HG03108 (cell line): ENCODE measurements around the gene POMZP3.
"Not testable (repeated sequence)": the region's sequence is repeated elsewhere in the genome, so short reads cannot be mapped to it uniquely, and the experiment has no call there.

Experiments used
- ATAC-seq: cut with Tn5 transposase; IDR thresholded peaks from one replicate; pipeline ENCODE4 v1.9.1; 2021; ENCODE audit warnings: moderate library complexity; ENCODE audit not compliant: unreplicated experiment

POMZP3 gene

DNA sequence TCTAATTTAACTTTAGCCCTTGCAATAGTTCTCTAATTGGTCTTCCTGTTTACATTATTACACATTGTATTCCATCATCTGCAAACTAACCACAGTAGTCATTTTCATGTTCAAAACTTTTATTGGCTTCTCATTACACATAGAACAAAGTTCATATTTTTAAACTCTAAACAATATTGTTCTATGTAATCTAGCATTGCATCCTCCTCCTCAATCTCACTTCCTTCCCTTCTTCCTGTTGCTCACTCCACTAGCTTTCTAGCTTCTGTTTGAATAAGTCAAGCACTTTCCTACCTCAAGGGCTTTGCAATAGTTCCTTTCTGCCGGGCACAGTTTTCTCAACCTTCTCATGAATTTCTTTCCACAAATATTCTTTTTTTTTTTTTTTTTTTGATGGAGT lies 38.5 kb downstream of the POMZP3 start:
- ATAC-seq = not testable (repeated sequence)

DNA sequence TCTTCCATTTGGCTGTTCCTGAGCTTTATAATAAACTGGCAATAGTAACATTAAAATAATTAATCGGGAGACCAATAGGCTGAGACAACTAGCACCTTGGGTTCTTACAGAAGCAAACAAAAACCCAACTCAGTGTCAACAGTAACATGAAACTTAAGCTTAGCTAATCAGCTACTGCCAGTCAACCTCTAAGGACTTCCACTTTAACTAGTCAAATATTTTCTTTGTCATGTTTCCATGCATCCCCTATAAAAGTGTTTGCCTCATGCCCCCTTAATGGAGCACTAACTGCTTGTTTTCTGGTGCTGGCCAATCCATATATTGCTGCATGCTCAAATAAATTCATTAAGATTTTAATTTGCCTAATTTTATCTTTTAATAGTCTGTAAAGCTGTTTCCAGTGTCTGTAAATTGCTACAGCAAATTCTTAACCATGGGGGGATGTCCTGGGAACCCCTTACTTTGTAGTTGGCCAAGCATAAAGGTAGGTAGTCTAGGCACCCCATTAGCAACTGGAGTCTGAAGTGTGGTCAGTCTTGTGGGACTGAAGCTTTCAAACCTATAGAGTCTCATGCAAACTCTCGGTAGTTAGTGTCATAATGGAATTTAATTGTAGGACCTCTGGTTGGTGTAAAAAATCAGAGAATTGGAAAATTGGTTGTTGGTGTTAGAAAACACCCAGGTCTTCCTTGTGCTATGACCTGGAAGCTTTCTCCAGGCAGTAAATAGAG lies 40.3 kb downstream of the POMZP3 start:
- not testable (repeated sequence) for ATAC-seq

DNA sequence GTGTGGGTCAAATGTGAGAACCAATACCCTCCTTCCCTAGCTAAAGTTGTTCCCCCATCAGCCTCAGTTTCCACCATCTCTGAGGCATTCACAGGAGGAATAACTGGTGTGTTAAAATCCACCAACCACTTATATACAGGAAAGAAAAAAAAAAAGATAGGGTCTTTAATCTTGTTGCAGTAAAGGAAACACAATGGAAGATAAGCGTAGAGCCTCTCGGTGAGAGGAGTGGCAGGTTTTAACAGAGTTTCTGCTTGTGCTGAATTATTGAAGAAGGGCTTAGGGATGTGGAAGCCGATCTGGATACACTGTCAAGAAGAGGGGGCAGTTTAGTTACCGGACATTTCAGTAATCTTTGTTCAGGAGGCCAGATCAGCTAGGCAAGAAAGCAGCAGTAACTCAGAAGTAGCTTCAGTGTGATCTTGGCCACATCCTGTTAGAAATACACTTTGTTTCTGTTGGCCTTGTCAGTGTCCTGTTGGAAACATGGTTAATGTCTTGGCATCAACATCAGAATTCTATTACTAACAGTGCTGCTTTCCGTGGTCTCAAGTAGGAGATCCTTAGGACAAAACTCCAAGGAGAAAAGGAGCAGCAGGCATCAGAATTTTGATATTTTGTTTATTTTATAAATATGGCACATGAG lies 43.3 kb downstream of the POMZP3 start:
- not testable (repeated sequence) for ATAC-seq

DNA sequence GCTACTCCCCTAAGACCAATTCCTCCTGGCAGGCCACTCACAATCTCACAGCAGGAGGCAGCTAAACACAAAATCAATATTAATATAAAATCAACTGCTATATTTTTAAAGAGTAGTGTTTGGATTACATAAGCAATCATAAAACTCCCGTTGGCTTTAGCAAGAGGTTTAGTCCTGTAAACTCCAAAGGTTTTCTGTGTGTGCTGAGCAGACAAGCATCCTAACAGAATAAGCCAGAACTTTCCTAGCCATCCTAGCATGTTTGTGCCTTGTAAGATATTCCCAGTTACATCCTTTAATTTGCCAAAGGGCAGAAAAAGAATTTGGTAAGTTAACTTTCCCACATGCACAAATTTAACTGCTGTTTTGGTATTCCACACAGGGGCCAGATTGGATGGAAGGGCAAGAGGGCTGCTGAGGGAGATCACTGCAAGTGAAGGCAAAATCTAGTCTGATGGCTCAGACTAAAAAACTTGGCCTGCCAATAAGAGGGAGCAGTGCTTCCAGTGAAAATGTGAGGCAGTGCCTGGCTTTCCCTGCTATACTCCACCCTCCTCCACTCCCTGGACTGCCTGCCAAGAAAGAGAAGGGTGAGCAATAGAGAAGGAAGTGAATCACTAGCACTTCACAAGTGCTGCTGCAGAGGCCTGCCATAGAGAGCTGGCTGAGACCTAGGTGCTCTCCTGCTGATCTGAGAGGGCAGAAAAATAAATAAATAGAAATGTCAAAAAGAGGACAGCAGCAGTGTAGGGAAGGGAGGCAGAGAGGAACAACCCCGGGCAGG lies 44.0 kb downstream of the POMZP3 start:
- not testable (repeated sequence) for ATAC-seq

DNA sequence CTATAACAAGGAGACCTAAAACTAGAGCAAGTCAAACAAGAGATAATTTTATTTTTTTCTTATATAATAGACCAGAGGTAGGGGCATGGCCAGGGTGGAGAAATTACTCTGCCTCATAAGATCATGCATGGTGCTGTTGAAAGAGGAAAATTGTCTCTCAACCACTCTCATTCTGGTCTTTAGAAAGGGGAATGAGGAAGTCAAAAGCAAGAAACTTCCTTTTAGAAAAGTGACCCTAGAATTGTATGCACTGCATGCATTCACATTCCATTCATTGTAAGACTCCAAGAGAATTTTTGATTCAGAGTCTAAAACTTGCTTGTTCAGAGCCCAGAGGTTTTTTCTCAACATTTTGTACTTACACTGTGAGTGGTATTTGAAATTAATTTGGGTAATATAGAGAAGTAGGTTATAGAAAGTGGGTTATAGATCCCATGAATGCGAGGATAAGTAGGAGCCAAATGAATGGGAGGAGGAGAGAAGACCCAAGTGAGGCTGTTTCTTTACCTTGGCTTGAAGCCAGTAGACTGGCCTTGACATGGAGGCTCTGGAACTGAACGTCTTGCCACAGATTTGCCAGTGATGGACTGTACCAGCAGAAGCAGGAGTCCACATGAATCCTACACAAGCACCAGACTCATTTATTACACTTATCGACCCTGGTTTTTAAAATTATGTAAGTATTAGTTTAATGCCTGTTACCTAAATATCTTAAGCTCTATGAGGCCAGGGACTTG lies 51.0 kb downstream of the POMZP3 start:
- ATAC-seq = not testable (repeated sequence)

DNA sequence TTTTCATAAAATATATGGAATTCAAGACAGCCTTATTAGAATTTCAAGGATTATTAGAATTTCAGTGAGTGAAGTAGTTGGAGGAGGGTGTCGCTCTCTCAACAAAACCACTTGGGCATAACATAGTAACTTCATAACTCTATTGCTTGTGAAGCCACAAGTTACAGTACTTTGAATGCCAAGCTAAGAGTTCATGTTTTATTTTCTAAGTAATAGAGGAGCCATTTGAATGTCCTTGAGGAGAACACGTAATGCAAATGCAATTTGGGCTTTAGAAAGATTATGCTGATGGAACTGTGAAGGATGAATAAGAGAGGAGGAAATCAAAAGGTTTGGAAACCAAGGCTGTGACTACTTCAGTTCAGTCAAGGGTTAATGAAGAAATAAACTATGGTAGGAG lies 51.6 kb downstream of the POMZP3 start:
- ATAC-seq = not testable (repeated sequence)

DNA sequence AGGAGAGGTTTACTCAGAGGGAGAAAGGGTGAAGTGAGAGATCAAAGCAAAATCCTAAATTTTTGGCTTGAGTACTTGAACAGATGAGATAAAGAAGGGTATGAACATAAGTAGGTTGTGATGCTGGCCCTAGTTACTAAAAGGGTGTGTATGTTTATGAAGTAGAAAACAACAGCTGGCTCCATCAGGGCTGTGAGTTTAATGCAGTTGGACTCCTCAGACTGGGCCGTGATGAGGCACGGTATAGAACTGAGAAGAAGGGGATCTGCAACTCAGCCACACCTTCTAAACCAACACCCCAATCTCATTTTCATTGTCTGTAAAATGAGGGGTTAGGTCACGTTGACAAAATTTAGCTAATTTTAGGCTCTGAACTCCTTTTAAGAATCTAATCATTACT lies 54.8 kb downstream of the POMZP3 start:
- not testable (repeated sequence) for ATAC-seq

DNA sequence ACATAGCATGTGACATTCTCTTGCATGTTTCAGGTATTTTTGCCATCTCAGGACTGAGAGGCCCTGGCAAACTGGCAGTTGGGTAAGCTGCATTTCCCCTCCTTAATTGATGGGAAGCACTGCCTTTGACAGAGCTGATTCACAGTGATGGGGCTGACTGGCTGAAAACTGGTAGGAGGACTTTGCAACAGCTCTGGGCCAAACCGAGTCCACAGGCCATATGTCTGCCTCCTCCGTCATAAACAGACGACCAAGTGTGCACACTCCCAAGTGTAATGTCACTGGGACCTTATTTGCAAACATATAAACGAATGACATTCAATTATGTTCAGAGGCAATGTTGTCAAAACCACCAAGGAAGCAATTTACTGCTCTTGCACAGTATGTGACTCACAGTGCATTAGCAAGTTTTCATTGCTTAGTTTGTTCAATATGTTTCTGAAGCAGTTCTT lies 56.7 kb downstream of the POMZP3 start:
- ATAC-seq = not testable (repeated sequence)

DNA sequence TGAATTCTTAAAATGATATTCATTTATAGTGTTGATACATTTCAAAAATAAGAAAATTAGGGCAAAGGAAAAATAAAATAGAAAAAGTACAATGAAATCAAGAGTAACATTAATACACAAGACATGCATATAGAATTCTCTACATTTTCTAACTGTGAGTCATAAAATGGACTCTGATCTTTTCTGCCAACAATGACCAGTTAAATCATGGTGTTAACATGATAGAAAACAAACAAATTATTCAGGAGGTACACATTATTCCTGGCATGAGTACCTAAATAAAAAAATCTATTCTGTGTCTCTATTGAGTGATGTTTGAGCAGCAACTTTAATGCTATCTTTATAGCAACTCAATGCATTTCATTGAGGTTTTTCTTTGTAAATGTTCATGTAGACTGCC lies 58.3 kb downstream of the POMZP3 start:
- not testable (repeated sequence) for ATAC-seq

DNA sequence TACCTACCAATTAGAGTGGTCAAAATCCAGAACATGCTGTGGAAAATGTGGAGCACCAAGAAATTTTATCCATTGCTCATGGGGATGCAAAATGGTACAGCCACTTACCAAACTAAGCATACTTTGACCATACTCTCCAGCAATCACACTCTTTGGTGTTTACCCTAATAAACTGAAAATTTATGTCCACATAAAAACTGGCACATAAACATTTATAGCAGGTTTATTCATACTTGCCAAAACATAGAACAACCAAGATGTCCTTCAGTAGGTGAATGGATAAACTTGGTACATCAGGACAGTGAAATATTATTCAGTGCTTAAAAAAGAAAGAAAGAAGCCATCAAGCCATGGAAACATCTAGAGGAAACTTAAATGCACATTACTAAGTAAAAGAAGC lies 59.3 kb downstream of the POMZP3 start:
- ATAC-seq = not testable (repeated sequence)

DNA sequence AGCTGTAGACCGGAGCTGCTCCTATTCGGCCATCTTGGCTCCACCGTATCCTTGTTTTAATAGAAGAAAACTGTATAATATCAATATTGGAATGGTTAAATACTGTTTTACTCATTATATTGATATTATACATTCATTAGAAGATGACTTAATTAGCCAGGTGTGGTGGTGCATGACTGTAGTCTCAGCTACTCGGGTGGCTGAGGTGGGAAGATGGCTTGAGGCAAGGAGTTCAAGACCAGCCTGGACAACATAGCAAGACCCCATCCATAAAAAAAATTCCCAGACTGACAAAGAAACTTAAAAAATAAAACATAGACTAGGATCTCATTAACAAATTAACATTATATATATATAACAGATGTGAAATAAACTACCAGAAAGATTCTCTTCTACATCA lies 59.8 kb downstream of the POMZP3 start:
- not testable (repeated sequence) for ATAC-seq

DNA sequence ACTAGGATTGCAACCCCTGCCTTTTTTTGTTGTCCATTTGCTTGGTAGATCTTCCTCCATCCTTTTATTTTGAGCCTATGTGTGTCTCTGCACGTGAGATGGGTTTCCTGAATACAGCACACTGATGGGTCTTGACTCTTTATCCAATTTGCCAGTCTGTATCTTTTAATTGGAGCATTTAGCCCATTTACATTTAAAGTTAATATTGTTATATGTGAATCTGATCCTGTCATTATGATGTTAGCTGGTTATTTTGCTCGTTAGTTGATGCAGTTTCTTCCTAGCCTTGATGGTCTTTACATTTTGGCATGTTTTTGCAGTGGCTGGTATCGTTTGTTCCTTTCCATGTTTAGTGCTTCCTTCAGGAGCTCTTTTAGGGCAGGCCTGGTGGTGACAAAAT lies 62.1 kb downstream of the POMZP3 start:
- not testable (repeated sequence) for ATAC-seq

DNA sequence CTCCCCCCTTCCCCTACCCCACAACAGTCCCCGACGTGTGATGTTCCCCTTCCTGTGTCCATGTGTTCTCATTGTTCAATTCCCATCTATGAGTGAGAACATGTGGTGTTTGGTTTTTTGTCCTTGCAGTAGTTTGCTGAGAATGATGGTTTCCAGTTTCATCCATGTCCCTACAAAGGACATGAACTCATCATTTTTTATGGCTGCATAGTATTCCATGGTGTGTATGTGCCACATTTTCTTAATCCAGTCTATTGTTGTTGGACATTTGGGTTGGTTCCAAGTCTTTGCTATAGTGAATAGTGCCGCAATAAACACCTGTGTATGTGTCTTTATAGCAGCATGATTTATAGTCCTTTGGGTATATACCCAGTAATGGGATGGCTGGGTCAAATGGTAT lies 65.7 kb downstream of the POMZP3 start:
- not testable (repeated sequence) for ATAC-seq

DNA sequence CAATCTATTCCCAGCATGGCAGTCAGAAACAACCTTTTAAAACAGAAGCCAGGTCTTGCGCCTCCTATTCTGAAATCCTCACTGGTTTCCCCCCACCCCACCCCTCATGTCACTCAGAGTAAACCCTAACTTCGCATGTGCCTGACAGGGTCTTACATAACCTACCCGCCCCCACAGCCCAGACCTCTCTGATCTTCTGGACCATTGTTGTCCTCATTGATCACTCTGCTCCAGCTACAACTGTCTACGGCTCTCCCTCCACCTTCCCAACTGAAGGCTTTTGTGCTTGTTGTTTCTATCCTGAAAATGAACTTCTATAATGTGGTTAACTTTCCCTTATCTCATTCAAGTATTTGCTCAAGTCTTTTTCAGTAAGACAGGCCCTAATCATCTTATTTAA lies 66.9 kb downstream of the POMZP3 start:
- not testable (repeated sequence) for ATAC-seq
